HG03175 (cell line): ENCODE measurements around the gene SPIB.
"Not testable (repeated sequence)": the region's sequence is repeated elsewhere in the genome, so short reads cannot be mapped to it uniquely, and the experiment has no call there.

Source experiments
- ATAC-seq: cut with Tn5 transposase; IDR thresholded peaks from one replicate; pipeline ENCODE4 v1.9.1; 2021; ENCODE audit warnings: mild to moderate bottlenecking, moderate library complexity; ENCODE audit not compliant: unreplicated experiment

SPIB gene

DNA sequence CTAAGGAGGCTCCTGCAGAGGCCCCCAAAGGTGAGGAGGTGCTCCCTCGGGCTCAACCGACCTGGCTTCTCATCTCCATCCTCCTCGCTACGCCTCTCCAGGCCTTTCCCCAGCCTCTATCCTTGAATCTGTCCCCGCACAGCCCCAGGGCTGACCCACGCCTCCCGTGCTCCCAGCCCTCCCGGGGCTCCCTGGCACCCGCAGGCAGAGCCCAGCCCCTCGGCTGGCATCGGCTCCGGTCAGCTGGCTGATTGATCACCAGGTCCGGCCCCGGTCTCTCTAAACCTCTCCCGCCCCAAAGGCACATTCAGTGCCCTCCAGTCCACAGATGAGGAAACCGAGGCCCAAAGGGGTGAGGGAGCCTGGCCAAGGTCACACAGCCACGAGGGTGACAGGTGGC, 16.5 kb downstream of the SPIB start:
- ATAC-seq = no peak

- ATAC-seq = no peak
Measured at GRCh38 chr19:50435627-50436026, 16.9 kb downstream of the SPIB start.

DNA sequence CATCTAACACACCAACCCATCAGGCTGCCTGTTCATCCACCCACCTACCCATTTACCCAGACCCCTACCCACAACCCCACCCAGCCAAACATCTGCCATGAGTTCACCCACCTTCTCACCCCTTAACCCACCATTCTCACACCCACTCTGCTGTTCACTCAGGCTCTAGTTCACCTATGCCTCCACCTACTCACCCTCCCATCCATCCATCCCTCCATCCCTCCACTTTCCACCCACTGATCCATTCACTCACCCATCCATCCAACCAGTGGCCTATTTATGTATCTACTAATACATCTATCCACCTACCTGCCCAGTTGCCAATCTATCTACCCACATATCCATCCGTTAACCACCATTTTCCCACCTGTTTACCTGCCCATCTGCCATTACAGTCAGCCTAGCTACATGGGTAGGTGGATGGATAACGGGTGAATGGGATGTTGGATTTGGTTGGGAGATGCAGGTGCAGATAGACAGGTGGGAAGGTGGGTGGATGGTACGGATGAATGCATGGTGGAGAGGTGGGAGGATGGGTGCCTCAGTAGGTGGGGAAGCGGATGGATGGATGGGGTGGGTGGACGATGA, 19.2 kb downstream of the SPIB start:
- no peak for ATAC-seq

GRCh38 chr19:50439130-50439529, 20.4 kb downstream of the SPIB start:
- ATAC-seq = not testable (repeated sequence)

DNA sequence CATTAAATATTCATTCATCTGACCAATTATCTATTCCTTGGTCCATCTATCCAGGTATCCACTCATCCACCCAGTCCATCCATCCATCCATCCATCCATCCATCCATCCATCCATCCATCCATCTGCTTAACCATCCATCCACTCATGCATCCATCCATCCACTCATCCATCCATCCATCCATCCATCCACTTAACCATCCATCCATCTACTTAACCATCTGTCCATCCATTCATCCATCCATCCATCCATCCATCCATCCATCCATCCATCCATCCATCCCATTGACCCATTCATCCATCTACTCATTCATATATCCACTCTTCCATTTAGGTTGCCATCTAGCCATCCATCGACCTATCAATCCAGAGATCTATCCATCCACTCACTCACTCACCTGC, 25.3 kb downstream of the SPIB start:
- no peak for ATAC-seq

GRCh38 chr19:50447053-50447452, 28.3 kb downstream of the SPIB start:
- ATAC-seq = no peak

DNA sequence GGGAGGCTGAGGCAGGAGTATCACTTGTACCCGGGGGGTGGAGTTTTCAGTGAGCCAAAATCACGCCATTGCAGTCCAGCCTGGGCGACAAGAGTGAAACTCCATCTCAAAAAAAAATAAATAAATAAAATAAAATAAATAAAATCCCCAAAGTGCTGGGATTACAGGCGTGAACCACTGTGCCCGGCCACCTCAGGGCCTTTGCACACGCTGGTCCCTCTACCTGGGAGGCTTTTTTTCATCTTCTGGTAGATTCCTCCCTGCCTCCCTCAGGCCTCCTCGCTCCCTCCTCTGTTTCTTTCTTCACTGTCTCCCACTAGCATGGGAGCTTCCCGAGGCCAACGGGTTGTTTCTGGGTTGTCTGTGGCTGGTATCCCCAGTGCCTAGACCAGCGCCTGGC, 29.0 kb downstream of the SPIB start:
- no peak for ATAC-seq

GRCh38 chr19:50449236-50449899, 30.6 kb downstream of the SPIB start:
- no peak for ATAC-seq

DNA sequence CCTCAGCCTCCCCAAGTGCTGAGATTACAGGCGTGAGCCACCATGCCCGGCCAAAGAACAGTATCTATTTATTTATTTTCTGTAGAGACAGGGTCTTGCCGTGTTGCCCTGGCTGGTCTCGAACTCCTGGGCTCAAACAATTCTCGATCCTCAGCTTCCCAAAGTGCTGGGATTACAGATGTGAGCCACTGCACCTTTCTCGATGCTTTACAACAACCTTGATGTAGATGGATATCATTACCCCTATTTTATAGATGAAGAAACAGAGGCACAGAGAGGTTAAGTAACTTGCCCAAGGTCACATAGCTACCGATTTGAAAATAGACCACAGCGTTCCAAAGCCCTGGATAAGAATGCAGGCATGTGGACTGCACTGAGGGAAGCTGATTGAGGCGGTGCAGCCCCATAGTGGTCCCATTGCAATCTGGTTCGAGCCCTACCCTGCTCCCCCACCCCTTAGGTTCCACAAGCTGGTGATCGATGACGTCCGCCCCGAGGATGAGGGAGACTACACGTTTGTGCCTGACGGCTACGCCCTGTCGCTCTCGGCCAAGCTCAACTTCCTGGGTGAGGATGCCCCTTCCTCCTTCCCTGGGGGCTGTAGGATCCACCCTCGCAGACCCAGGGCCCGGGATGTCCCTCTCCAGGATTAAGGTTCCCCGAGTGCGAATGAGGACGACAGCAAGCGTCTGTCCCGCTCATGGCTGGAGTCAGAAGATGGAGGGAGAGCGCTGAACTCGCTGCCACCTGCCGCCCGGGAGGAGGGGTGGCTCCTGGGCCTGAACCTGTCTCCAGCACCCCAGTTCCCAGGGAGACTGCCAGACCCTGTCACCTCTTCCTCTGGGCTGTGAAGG, 31.9 kb downstream of the SPIB start:
- ATAC-seq = no peak

- no peak for ATAC-seq
Measured at GRCh38 chr19:50451223-50451534, 32.4 kb downstream of the SPIB start.

GRCh38 chr19:50453243-50453642, 34.5 kb downstream of the SPIB start:
- no peak for ATAC-seq

- no peak for ATAC-seq
Measured at GRCh38 chr19:50455992-50456391, 37.3 kb downstream of the SPIB start.

DNA sequence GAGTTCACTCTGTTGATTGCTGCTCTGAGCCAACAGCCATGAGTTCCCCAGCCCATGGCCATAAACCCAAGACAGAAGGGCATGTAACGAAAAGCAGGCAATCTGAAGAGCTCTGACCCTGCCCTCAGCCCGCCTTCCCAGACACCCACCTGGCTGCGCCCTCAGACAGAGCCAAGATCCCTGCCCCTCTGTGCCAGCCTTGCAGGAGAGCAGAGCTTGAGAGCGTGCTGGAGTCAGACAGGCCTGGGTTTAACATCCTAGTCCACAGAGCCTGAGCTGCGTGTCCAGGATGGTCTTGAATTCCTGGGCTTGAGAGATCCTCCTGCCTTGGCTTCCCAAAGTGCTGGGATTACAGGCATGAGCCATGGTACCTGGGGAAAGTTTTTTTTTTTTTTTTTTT, 38.6 kb downstream of the SPIB start:
- ATAC-seq = no peak

DNA sequence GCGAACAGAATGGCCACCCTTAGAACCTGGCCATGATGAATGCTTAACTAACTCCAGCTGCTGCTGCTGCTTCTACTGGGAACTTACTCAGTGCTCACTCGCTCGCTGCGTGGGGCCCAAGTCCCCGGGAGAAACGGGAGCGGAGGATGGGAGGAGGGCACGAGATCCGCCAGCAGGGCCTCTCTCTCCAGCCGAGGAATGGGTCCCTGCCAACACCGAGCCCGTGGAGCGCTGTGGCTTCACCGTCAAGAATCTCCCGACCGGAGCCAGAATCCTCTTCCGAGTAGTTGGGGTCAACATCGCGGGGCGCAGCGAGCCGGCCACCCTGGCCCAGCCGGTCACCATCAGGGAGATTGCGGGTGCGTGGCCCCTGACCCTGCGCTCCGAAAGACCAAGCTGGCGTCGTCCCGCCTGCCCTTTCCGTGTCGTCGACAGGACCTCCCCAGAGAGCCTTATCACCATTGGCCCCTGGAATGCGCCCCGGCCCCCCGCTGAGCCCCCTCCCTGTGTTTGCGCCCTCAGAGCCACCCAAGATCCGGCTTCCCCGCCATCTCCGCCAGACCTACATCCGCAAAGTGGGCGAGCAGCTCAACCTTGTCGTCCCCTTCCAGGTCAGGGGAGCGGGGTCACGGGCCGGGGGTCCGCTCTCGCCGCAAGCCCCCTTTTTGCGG, 39.8 kb downstream of the SPIB start:
- ATAC-seq = no peak

DNA sequence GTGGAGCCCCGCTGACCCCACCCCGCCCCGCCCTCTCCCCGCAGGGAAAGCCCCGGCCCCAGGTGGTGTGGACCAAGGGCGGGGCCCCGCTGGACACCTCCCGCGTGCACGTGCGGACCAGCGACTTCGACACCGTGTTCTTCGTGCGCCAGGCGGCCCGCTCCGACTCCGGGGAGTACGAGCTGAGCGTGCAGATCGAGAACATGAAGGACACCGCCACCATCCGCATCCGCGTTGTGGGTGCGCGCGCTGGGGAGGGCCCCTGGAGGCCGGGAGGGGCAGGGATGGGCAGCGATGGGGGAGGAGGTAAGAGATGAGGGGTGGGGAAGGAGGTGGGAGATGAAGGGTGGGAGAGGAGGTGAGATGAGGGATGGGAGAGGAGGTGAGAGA, 40.3 kb downstream of the SPIB start:
- ATAC-seq = no peak

DNA sequence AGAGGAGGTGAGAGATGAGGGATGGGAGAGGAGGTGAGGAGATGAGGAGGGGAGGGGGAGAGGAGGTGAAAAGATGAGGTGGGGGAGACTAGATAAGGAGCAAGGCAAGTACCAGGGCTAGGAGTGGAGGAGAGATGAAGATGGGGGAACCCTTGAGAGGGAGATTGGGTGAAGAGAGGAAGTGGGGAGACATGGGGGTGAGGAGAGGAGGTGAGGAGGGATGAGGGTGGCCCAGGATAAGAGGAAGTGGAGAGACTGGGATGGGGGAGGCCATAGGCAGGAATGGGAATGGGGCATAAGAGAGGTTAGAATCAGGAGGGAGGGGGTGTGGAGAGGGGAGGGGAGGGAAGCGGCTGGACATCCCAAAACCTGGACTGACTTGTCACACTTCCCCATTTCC, 40.9 kb downstream of the SPIB start:
- ATAC-seq = no peak

DNA sequence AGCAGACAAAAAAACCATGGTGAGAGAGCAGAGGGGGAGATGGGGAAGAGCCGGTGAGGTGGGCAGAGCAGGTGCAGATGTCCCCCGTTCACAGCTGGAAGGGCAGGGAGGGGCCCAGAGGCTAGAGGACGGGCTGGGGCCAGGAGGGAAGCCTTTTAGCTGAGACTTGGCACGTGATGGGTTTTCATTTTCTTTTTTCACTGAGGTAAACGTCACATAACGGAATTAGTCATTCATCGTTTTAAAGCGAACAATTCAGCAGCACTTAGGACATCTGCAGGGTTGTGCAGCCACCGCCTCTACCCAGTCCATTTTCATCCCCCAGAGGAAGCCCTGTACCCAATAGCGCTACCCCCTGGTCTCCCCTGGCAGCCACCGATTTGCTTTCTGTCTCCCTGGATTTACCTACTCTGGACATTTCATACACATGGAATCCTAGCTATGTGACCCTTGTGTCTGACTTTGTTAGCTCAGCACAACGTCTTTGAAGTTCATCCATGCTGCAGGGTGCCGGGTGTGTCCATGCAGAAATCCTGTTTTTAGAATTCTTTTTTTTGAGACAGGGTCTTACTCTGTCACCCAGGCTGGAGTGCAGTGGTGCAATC, 41.5 kb downstream of the SPIB start:
- ATAC-seq = peak; percentile 56

- ATAC-seq = peak; percentile 47
Measured at GRCh38 chr19:50461066-50461875, 42.5 kb downstream of the SPIB start.

GRCh38 chr19:50462970-50463369, 44.2 kb downstream of the SPIB start:
- ATAC-seq = no peak

DNA sequence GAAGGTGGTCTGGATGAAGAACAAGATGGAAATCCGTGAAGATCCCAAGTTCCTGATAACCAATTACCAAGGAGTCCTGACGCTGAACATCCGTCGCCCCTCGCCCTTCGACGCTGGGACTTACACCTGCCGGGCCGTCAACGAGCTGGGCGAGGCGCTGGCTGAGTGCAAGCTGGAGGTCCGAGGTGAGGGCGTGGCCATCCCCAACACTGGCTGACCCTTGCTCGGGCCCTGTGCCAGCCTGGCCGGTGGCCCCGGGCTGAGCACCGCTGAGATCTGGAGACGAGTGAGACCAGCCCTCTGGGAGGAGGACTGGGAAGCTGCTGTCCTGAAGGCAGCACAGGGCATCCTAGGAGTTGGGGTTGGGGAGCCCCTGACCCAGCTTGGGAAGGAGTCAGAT, 45.6 kb downstream of the SPIB start:
- no peak for ATAC-seq

DNA sequence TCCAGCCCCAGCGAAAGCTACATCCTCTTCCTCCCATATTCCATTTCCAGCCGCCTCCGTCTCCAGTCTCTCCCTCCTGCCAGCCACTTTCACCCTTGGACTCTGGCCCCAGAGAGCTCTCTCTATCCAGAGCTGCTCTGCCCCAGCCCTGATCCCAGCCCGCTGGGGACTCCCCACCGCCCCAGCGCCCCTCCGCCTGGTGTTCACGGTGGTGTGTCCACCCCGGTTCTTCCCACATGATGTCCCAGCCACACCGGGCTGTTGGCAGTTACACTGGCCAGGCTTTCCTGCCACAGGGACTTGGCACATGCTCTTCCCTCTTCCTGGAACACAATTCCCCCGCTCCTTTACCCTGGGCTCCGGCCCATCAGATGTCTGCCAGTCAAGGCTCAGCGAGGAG, 46.3 kb downstream of the SPIB start:
- no peak for ATAC-seq
